Liver (tissue), 9 donors: Measurements from ENCODE around the gene CGRRF1. TPM values are rescaled to one million over a fixed set of nuclear protein-coding genes. Genes with fewer than 3 reads are reported as not detected.
A peak's percentile ranks its signal among the peaks of the same experiment; 100 is the strongest.

Experiments
- DNase-seq: peaks from one replicate; pipeline ENCODE4 v3.0.0-alpha.2; 2017; ENCODE audit warnings: low spot score
- H3K27ac ChIP-seq, 2 donors: one replicate each; pipeline ENCODE4 v1.7.0; 2013; ENCODE audit warnings: inconsistent platforms in 2 of 2, low read length in 2 of 2, control low read depth in 1 of 2, low read depth in 1 of 2, mild to moderate bottlenecking in 1 of 2
- H3K27me3 ChIP-seq, 4 donors: one replicate each; pipeline versions ENCODE4 v1.6.1 to v1.7.0; 2013; ENCODE audit warnings: low read length in 3 of 4, inconsistent platforms in 1 of 4, mild to moderate bottlenecking in 1 of 4, moderate library complexity in 1 of 4; ENCODE audit not compliant: control insufficient read depth in 4 of 4, insufficient read depth in 4 of 4
- H3K36me3 ChIP-seq, 4 donors: one replicate each; pipeline versions ENCODE4 v1.6.1 to v1.7.0; 2013; ENCODE audit warnings: low read length in 3 of 4, mild to moderate bottlenecking in 3 of 4, low read depth in 1 of 4, moderate library complexity in 1 of 4; ENCODE audit not compliant: control insufficient read depth in 4 of 4, insufficient read depth in 3 of 4
- H3K4me1 ChIP-seq, 4 donors: one replicate each; pipeline versions ENCODE4 v1.6.1 to v1.7.0; 2013; ENCODE audit warnings: low read length in 3 of 4, mild to moderate bottlenecking in 3 of 4, moderate library complexity in 1 of 4; ENCODE audit not compliant: control insufficient read depth in 4 of 4, insufficient read depth in 4 of 4
- H3K4me3 ChIP-seq, 3 donors: one replicate each; pipeline versions ENCODE4 v1.6.1 to v1.7.0; 2013; ENCODE audit warnings: low read length in 3 of 3, control low read depth in 1 of 3, low read depth in 1 of 3, mild to moderate bottlenecking in 1 of 3
- H3K9ac ChIP-seq, 2 donors: one replicate each; pipeline ENCODE4 v1.7.0; 2013; ENCODE audit warnings: low read length in 2 of 2, mild to moderate bottlenecking in 2 of 2, moderate library complexity in 2 of 2, control low read depth in 1 of 2, low read depth in 1 of 2
- H3K9me3 ChIP-seq, 4 donors: one replicate each; pipeline versions ENCODE4 v1.6.1 to v1.7.0; 2013; ENCODE audit warnings: low read length in 3 of 4; ENCODE audit not compliant: control insufficient read depth in 4 of 4
- EGR1 ChIP-seq, 2 donors: IDR thresholded peaks; 2 replicates each; pipeline ENCODE4 v1.6.1; 2016 to 2018; ENCODE audit warnings: antibody characterized with exemption in 2 of 2, low read depth in 2 of 2
- FOXA1 ChIP-seq: IDR thresholded peaks from 2 replicates; pipeline ENCODE4 v1.6.1; 2016; ENCODE audit warnings: antibody characterized with exemption
- FOXA2 ChIP-seq: IDR thresholded peaks from 2 replicates; pipeline ENCODE4 v1.6.1; 2016; ENCODE audit warnings: antibody characterized with exemption
- GABPA ChIP-seq, 2 donors: IDR thresholded peaks in 1 of 2; conservative IDR thresholded peaks in 1 of 2; 2 replicates each; pipeline ENCODE4 v1.6.1; 2016; ENCODE audit warnings: antibody characterized with exemption in 2 of 2, mild to moderate bottlenecking in 1 of 2, moderate library complexity in 1 of 2
- HNF4A ChIP-seq, 2 donors: conservative IDR thresholded peaks; 2 replicates each; pipeline ENCODE4 v1.6.1; 2016; ENCODE audit warnings: antibody characterized with exemption in 2 of 2, mild to moderate bottlenecking in 2 of 2
- HNF4G ChIP-seq: IDR thresholded peaks from 2 replicates; pipeline ENCODE4 v1.6.1; 2016; ENCODE audit warnings: antibody characterized with exemption
- JUND ChIP-seq, 2 donors: IDR thresholded peaks; 2 replicates each; pipeline ENCODE4 v1.6.1; 2016; ENCODE audit warnings: antibody characterized with exemption in 2 of 2
- NR2F2 ChIP-seq: IDR thresholded peaks from 2 replicates; pipeline ENCODE4 v1.6.1; 2016; ENCODE audit warnings: antibody characterized with exemption
- RAD21 ChIP-seq, 2 donors: IDR thresholded peaks; 2 replicates each; pipeline ENCODE4 v1.6.1; 2016; ENCODE audit warnings: antibody characterized with exemption in 2 of 2, mild to moderate bottlenecking in 2 of 2
- RXRA ChIP-seq, 2 donors: IDR thresholded peaks; 2 replicates each; pipeline ENCODE4 v1.6.1; 2017 to 2018; ENCODE audit warnings: antibody characterized with exemption in 2 of 2, mild to moderate bottlenecking in 1 of 2
- SP1 ChIP-seq: IDR thresholded peaks from 2 replicates; pipeline ENCODE4 v1.6.1; 2018; ENCODE audit warnings: antibody characterized with exemption, mild to moderate bottlenecking
- TAF1 ChIP-seq: conservative IDR thresholded peaks from 2 replicates; pipeline ENCODE4 v1.6.1; 2016; ENCODE audit warnings: antibody characterized with exemption, mild to moderate bottlenecking
- YY1 ChIP-seq: IDR thresholded peaks from 2 replicates; pipeline ENCODE4 v1.6.1; 2016; ENCODE audit warnings: antibody characterized with exemption, mild to moderate bottlenecking
- WGBS: extraction: QIAGEN DNeasy Blood & Tissue Kit; methylation state at CpG from one replicate; pipeline ENCODE4 v1.1.7; 2013; 5-methylcytosine and 5-hydroxymethylcytosine counted together
- polyA plus RNA-seq, 2 donors: library from polyadenylated mRNA; stranded (reverse) in 1 of 2; unstranded in 1 of 2; fragments of 200-250 nt in 1 of 2; fragments of >200 nt in 1 of 2; fragmentation: Nextera tagmentation in 1 of 2; extraction: Ambion mirVana in 1 of 2; gene quantifications; one replicate each; pipeline versions ENCODE4 v1.2.1 to v1.2.3, GENCODE V29; 2013 to 2015
- total RNA-seq, 2 donors: library from RNA; depleted of rRNA; stranded (reverse); fragments of >200 nt; gene quantifications; one replicate each; pipeline ENCODE4 v1.2.3, GENCODE V29; 2014
- TF ChIP-seq, protein P1 (sequence below): fragments of 150-350 bp; IDR thresholded peaks from 2 replicates; pipeline ENCODE4 v1.5.1; 2017; ENCODE audit warnings: improper control_type of control experiment, low read depth, low read length; ENCODE audit not compliant: missing input control
- TF ChIP-seq, protein P2 (sequence below): IDR thresholded peaks from 2 replicates; pipeline ENCODE4 v1.6.1; 2016; ENCODE audit warnings: antibody characterized with exemption
- TF ChIP-seq, protein P3 (sequence below): IDR thresholded peaks from 2 replicates; pipeline ENCODE4 v1.6.1; 2016; ENCODE audit warnings: antibody characterized with exemption
- TF ChIP-seq, protein P4 (sequence below): IDR thresholded peaks from 2 replicates; pipeline ENCODE4 v1.6.1; 2016; ENCODE audit warnings: antibody characterized with exemption, mild to moderate bottlenecking
- TF ChIP-seq, protein P5 (sequence below): IDR thresholded peaks from 2 replicates; pipeline ENCODE4 v1.6.1; 2016; ENCODE audit warnings: antibody characterized with exemption
- donor health status: healthy.
- donor health status: healthy.
- donor health status: healthy.
- donor health status: healthy.
- donor health status: healthy.

Gene CGRRF1
- total and polyA plus RNA-seq, 4 donors, result 4.6 to 11.2 (median 5.0) TPM

DNA sequence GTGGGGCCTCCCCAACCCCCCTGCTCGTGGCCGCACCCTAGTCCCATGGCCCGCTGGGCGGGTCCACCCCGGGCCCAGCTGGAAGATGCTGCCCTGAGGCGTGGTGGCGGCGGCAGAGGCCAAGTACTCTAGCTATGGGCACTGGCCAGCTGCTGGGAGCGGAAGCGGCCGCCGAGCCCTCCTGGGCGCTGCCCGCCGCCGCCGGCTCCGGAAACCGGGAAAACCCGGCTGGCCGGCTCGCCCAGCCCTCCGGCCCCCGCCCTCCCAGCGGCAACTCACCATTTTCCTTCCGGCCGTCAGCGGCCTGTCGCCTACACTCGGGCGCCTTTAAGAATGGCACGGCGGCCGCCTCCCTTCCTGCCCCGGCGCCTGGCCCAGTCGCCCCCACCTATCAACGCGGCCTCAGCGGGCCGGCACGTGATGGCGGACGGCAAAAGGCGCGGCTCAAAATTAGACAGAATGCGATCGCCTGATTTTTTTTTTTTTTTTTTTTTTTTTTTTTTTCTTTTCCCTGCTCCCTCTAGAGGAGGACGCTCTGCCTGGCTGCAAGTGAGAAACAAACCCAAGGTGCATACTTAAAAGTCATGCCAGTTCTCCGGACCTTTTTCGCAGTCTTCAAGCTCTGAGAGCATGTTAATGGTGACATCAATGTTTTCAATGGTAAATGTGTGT is 20.9 kb upstream of the CGRRF1 start, which contains the start of gene GMFB (continued):
- TF ChIP-seq, protein P1, sequence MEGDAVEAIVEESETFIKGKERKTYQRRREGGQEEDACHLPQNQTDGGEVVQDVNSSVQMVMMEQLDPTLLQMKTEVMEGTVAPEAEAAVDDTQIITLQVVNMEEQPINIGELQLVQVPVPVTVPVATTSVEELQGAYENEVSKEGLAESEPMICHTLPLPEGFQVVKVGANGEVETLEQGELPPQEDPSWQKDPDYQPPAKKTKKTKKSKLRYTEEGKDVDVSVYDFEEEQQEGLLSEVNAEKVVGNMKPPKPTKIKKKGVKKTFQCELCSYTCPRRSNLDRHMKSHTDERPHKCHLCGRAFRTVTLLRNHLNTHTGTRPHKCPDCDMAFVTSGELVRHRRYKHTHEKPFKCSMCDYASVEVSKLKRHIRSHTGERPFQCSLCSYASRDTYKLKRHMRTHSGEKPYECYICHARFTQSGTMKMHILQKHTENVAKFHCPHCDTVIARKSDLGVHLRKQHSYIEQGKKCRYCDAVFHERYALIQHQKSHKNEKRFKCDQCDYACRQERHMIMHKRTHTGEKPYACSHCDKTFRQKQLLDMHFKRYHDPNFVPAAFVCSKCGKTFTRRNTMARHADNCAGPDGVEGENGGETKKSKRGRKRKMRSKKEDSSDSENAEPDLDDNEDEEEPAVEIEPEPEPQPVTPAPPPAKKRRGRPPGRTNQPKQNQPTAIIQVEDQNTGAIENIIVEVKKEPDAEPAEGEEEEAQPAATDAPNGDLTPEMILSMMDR, result peak; percentile 48
- TF ChIP-seq GABPA (IDR thresholded peaks at IDR 0.05 in 1 of 2, conservative IDR thresholded peaks at IDR 0.05 in 1 of 2) (peak in 1 of 2 donors; percentile 83), FOXA2 (no peak), RXRA (IDR thresholded peaks at IDR 0.05) (peak; percentile 29 to 41)
- TF ChIP-seq, protein P2, sequence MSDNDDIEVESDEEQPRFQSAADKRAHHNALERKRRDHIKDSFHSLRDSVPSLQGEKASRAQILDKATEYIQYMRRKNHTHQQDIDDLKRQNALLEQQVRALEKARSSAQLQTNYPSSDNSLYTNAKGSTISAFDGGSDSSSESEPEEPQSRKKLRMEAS, result peak; percentile 39

DNA sequence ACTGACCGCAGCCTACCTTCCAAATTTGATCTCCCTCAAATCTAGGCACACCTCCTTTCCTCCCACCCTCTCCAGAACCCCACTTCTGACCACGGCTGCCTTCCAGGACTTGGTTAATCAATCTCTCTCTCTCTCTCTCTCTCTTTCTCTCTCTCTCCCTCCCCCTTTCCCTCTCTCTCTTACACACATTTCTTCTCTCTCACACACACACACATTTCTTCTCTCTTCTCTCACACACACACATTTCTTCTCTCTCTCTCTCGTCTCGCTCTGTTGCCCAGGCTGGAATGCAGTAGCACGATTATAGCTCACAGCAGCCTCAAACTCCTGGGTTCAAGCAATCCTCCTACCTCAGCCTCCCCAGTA is 20.4 kb upstream of the CGRRF1 start:
- Histone ChIP-seq H3K9me3 (no peaks in the 10 kb centered on the region), H3K36me3 (no peaks in the 10 kb centered on the region), H3K4me3 (peak overlapping the region; percentile 62 to 93 (median 67)), H3K27ac (peak overlapping the region; percentile 85 to 87), H3K27me3 (no peaks in the 10 kb centered on the region), H3K4me1 (peaks cover 6 to 16% (median 15%) of the 10 kb centered on the region in 4 donors), H3K9ac (peak overlapping the region; percentile 49 to 69)
- no peak for DNase-seq
- 41% methylated on average over 5 of the region's 5 CpGs for WGBS
- TF ChIP-seq EGR1 (IDR thresholded peaks at IDR 0.05; ENCODE audit: low read depth in 2 of 2), result no peak
- TF ChIP-seq SP1, result no peak
- TF ChIP-seq FOXA2, result no peak
- TF ChIP-seq JUND (IDR thresholded peaks at IDR 0.05), result no peak
- TF ChIP-seq YY1, result no peak
- TF ChIP-seq, protein P3, sequence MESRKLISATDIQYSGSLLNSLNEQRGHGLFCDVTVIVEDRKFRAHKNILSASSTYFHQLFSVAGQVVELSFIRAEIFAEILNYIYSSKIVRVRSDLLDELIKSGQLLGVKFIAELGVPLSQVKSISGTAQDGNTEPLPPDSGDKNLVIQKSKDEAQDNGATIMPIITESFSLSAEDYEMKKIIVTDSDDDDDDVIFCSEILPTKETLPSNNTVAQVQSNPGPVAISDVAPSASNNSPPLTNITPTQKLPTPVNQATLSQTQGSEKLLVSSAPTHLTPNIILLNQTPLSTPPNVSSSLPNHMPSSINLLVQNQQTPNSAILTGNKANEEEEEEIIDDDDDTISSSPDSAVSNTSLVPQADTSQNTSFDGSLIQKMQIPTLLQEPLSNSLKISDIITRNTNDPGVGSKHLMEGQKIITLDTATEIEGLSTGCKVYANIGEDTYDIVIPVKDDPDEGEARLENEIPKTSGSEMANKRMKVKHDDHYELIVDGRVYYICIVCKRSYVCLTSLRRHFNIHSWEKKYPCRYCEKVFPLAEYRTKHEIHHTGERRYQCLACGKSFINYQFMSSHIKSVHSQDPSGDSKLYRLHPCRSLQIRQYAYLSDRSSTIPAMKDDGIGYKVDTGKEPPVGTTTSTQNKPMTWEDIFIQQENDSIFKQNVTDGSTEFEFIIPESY, result no peak
- TF ChIP-seq FOXA1, result no peak
- TF ChIP-seq, protein P2, result no peak
- TF ChIP-seq NR2F2, result no peak
- no peak for TF ChIP-seq HNF4G
- TF ChIP-seq RXRA (IDR thresholded peaks at IDR 0.05), result no peak
- TF ChIP-seq, protein P4, sequence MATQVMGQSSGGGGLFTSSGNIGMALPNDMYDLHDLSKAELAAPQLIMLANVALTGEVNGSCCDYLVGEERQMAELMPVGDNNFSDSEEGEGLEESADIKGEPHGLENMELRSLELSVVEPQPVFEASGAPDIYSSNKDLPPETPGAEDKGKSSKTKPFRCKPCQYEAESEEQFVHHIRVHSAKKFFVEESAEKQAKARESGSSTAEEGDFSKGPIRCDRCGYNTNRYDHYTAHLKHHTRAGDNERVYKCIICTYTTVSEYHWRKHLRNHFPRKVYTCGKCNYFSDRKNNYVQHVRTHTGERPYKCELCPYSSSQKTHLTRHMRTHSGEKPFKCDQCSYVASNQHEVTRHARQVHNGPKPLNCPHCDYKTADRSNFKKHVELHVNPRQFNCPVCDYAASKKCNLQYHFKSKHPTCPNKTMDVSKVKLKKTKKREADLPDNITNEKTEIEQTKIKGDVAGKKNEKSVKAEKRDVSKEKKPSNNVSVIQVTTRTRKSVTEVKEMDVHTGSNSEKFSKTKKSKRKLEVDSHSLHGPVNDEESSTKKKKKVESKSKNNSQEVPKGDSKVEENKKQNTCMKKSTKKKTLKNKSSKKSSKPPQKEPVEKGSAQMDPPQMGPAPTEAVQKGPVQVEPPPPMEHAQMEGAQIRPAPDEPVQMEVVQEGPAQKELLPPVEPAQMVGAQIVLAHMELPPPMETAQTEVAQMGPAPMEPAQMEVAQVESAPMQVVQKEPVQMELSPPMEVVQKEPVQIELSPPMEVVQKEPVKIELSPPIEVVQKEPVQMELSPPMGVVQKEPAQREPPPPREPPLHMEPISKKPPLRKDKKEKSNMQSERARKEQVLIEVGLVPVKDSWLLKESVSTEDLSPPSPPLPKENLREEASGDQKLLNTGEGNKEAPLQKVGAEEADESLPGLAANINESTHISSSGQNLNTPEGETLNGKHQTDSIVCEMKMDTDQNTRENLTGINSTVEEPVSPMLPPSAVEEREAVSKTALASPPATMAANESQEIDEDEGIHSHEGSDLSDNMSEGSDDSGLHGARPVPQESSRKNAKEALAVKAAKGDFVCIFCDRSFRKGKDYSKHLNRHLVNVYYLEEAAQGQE, result no peak
- TF ChIP-seq, protein P5, sequence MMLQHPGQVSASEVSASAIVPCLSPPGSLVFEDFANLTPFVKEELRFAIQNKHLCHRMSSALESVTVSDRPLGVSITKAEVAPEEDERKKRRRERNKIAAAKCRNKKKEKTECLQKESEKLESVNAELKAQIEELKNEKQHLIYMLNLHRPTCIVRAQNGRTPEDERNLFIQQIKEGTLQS, result no peak
- no peak for TF ChIP-seq RAD21 (IDR thresholded peaks at IDR 0.05)
- no peak for TF ChIP-seq HNF4A (conservative IDR thresholded peaks at IDR 0.05)
- TF ChIP-seq GABPA (IDR thresholded peaks at IDR 0.05 in 1 of 2, conservative IDR thresholded peaks at IDR 0.05 in 1 of 2), result no peak
- TF ChIP-seq, protein P1, result no peak
- TF ChIP-seq TAF1, result no peak
